Large intestine (tissue), 3 donors: Measurements from ENCODE around the gene IRAK2. TPM values are rescaled to one million over a fixed set of nuclear protein-coding genes. Genes with fewer than 3 reads are reported as not detected.

Experiments
- DNase-seq, 2 donors: peaks; one replicate each; pipeline versions ENCODE4 v3.0.0 to v3.0.0-alpha.2; 2013
- H3K27ac ChIP-seq: one replicate; pipeline ENCODE4 v1.5.1; 2013; ENCODE audit warnings: low read length
- H3K27me3 ChIP-seq: 2 replicates; pipeline ENCODE4 v1.6.1; 2013; ENCODE audit warnings: low read length; ENCODE audit not compliant: control insufficient read depth, insufficient read depth
- H3K36me3 ChIP-seq: 2 replicates; pipeline ENCODE4 v1.6.1; 2013; ENCODE audit warnings: low read length; ENCODE audit not compliant: control insufficient read depth, insufficient read depth
- H3K4me1 ChIP-seq: one replicate; pipeline ENCODE4 v1.6.1; 2013; ENCODE audit warnings: low read length; ENCODE audit not compliant: control insufficient read depth, insufficient read depth
- H3K4me3 ChIP-seq: one replicate; pipeline ENCODE4 v1.5.1; 2013; ENCODE audit warnings: low read length
- H3K9me3 ChIP-seq: one replicate; pipeline ENCODE4 v1.6.1; 2013; ENCODE audit warnings: mild to moderate bottlenecking, low read depth, low read length, moderate library complexity; ENCODE audit not compliant: control insufficient read depth
- WGBS: methylation state at CpG from one replicate; pipeline ENCODE4 v1.1.5; 2013; ENCODE audit warnings: low lambda C conversion rate; ENCODE audit not compliant: insufficient coverage; 5-methylcytosine and 5-hydroxymethylcytosine counted together
- polyA plus RNA-seq: library from polyadenylated mRNA; unstranded; fragments of 120-200 nt; gene quantifications from one replicate; pipeline ENCODE4 v1.2.1, GENCODE V29; 2013

IRAK2 gene
- polyA plus RNA-seq, 1 donor: 2.2 TPM

- no CpG with 5 or more reads among the region's 6 CpGs for WGBS
- peaks cover 23% of the 10 kb centered on the region for H3K36me3 ChIP-seq
Observed at GRCh38 chr3:10291641-10292040, 126.9 kb downstream of the IRAK2 start.

GRCh38 chr3:10292505-10293419 lies 128.0 kb downstream of the IRAK2 start, which contains the start of gene GHRL:
TSS of gene GHRL (minus strand) at chr3:10292947. CDS start at chr3:10290180, 2,767 bp downstream.
- no peak within 1 kb of the TSS for H3K27ac ChIP-seq
- H3K9me3 ChIP-seq: no peaks in the 10 kb centered on the region
- H3K27me3 ChIP-seq: no peaks in the 10 kb centered on the region
- peak in 1 of 2 donors; percentile 37 for DNase-seq
- H3K4me1 ChIP-seq: peaks cover 3% of the 10 kb centered on the region
- no CpG with 5 or more reads among the region's 12 CpGs for WGBS
- H3K4me3 ChIP-seq: no peak within 1 kb of the TSS
- peaks cover 14% of the 10 kb centered on the region for H3K36me3 ChIP-seq

More at GRCh38 chr3:10291641-10292040, 126.9 kb downstream of the IRAK2 start:
- DNase-seq: no peak
- no peak overlapping the region for H3K27ac ChIP-seq
- no peak overlapping the region for H3K4me3 ChIP-seq
- no peaks in the 10 kb centered on the region for H3K27me3 ChIP-seq
- no peaks in the 10 kb centered on the region for H3K9me3 ChIP-seq
- peaks cover 3% of the 10 kb centered on the region for H3K4me1 ChIP-seq

Other genes with a start within 250 kb of the IRAK2 start
- 36.3 TPM for gene IL17RC, start 247.8 kb upstream of the IRAK2 start, polyA plus RNA-seq
- 64.8 TPM for gene CRELD1, start 231.1 kb upstream of the IRAK2 start, polyA plus RNA-seq
- gene PRRT3, start 212.5 kb upstream of the IRAK2 start, polyA plus RNA-seq: 1.8 TPM
- gene EMC3, start 178.1 kb upstream of the IRAK2 start, polyA plus RNA-seq: 65.2 TPM
- 14.5 TPM for gene FANCD2, start 138.5 kb upstream of the IRAK2 start, polyA plus RNA-seq
- not detected for gene FANCD2OS, start 56.7 kb upstream of the IRAK2 start, polyA plus RNA-seq
- gene BRK1, start 49.2 kb upstream of the IRAK2 start, polyA plus RNA-seq: 172 TPM
- gene VHL, start 23.1 kb upstream of the IRAK2 start, polyA plus RNA-seq: 60.7 TPM
- gene TATDN2, start 83.5 kb downstream of the IRAK2 start, polyA plus RNA-seq: 27.4 TPM
- 19.9 TPM for gene GHRL, start 128.0 kb downstream of the IRAK2 start, polyA plus RNA-seq
- gene SEC13, start 156.2 kb downstream of the IRAK2 start, polyA plus RNA-seq: 173 TPM